BLaER1 (cell line): ENCODE data around the gene DUSP3.

Source experiments
- H3K27ac ChIP-seq: shearing (Covaris generic); formaldehyde crosslinking; 2 replicates; pipeline ENCODE4 v1.8.1; 2022
- H3K27me3 ChIP-seq: shearing (Covaris generic); formaldehyde crosslinking; 2 replicates; pipeline ENCODE4 v1.8.1; 2022
- H3K36me3 ChIP-seq: shearing (Covaris generic); formaldehyde crosslinking; 2 replicates; pipeline ENCODE4 v1.8.1; 2022
- H3K4me1 ChIP-seq: shearing (Covaris generic); formaldehyde crosslinking; 2 replicates; pipeline ENCODE4 v1.8.1; 2022
- H3K4me2 ChIP-seq: shearing (Covaris generic); formaldehyde crosslinking; 2 replicates; pipeline ENCODE4 v1.8.1; 2022
- H3K4me3 ChIP-seq: shearing (Covaris generic); formaldehyde crosslinking; 2 replicates; pipeline ENCODE4 v1.8.1; 2022
- H3K9ac ChIP-seq: shearing (Covaris generic); formaldehyde crosslinking; 2 replicates; pipeline ENCODE4 v1.8.1; 2022
- H3K9me3 ChIP-seq: shearing (Covaris generic); formaldehyde crosslinking; 2 replicates; pipeline ENCODE4 v1.8.1; 2022
- H4K20me1 ChIP-seq: shearing (Covaris generic); formaldehyde crosslinking; 2 replicates; pipeline ENCODE4 v1.8.1; 2022
- Cebpa-rat ChIP-seq: shearing (Covaris generic); IDR thresholded peaks from 2 replicates; pipeline ENCODE4 v1.8.1; 2022

DUSP3 gene

DNA sequence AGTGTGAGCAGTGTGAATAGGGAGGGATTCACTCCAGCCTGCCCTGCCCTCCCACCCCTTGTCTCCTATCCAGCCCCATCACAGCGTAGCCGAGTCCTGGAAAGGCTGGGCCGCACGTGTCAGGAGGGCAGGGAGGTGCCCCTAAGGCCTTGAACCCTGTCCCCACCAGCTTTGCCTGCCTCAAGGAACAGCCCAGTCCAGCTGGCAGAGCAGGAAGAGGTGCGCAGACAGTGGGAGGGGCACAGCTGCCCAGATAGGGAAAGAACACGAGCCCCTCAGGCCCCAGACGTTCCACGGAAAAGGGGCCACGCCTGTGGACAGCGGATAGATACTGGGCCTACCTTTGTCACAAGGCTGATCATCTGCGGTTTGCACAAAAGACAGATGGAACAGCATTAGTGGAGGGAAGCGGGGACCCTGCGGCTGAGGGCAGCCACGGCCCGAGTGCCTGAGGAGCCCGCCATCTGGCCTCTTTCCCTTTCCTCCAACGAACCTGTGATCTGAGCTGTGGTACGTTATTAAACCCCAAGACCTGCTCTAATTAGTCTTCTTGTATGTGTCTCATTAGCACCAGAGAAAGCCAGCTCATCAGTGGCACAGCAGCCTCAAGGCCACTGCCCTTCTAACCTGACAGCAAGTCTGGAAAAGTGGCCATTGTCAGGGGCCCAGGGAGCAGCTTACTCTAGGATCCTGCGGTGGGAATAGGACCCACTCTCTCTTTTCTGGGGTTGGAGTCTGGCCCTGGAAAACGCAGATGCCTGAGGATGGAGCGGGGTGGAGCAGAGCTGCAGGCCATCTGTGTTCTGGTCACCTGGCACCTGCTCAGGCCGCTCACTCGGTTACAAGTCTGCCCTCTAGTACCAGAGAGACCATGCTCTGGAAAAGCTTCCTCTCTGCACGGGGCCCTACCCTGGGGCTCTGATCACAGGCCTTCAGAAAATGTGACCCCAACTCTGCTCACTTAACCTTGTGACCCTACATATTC is 37.9 kb upstream of the DUSP3 start:
- Histone ChIP-seq H3K36me3 (peaks cover 13% of the 10 kb centered on the region), H3K27me3 (no peaks in the 10 kb centered on the region), H3K9ac (no peak overlapping the region), H3K9me3 (no peaks in the 10 kb centered on the region), H4K20me1 (no peaks in the 10 kb centered on the region), H3K27ac (no peak overlapping the region), H3K4me1 (no peaks in the 10 kb centered on the region), H3K4me2 (no peak overlapping the region), H3K4me3 (no peak overlapping the region)
- TF ChIP-seq Cebpa-rat = no peak

DNA sequence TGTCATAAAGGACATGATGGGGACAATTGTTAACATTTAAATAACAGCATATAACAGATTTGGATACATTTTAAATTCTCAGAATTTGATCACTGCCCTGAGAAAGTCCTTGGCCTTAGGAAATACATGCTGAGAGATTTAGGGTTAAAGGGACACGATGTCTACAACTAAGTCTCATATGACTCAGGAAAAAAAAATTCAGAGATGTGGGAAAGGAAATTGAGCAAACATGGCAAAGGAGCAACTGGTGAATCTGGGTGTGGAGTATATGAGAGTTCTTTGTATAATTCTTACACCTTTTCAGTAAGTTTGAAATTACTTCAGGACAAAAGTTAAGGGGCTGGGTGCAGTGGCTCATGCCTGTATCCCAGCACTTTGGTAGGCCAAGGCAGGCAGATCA is 35.9 kb upstream of the DUSP3 start:
- no peaks in the 10 kb centered on the region for H3K27me3 ChIP-seq
- H3K9ac ChIP-seq = no peak overlapping the region
- H3K4me1 ChIP-seq = no peaks in the 10 kb centered on the region
- TF ChIP-seq Cebpa-rat = no peak
- H3K9me3 ChIP-seq = no peaks in the 10 kb centered on the region
- peaks cover 8% of the 10 kb centered on the region for H3K36me3 ChIP-seq
- no peak overlapping the region for H3K27ac ChIP-seq
- H4K20me1 ChIP-seq = no peaks in the 10 kb centered on the region
- H3K4me2 ChIP-seq = no peak overlapping the region
- no peak overlapping the region for H3K4me3 ChIP-seq

DNA sequence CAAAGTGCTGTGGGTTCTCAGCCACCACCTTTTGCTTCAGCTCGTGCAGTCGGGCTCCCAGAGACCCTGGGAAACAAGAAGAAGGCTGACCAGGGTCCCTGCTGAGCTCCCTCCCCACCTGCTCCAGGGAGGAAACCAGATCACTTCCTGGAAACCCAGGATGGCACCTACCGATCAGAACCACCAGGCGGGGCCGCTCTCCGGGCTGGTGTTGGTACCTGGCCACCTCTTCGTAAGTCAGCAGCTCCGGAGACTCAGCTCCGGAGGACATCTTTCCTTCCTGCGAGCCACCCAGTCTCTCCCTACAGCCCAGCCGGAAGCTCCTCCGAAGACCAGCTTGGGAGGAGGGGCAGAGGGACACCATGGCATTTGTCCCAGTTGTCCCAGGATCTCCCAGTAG is 35.2 kb upstream of the DUSP3 start:
- Histone ChIP-seq H3K4me3 (no peak overlapping the region), H3K9me3 (no peaks in the 10 kb centered on the region), H3K27me3 (no peaks in the 10 kb centered on the region), H4K20me1 (no peaks in the 10 kb centered on the region), H3K4me2 (no peak overlapping the region), H3K4me1 (no peaks in the 10 kb centered on the region), H3K27ac (no peak overlapping the region), H3K36me3 (peaks cover 8% of the 10 kb centered on the region), H3K9ac (no peak overlapping the region)
- no peak for TF ChIP-seq Cebpa-rat

- TF ChIP-seq Cebpa-rat = no peak
- H3K4me3 ChIP-seq = no peak overlapping the region
- no peaks in the 10 kb centered on the region for H3K9me3 ChIP-seq
- no peaks in the 10 kb centered on the region for H4K20me1 ChIP-seq
- no peak overlapping the region for H3K4me2 ChIP-seq
- no peak overlapping the region for H3K9ac ChIP-seq
- H3K4me1 ChIP-seq = no peaks in the 10 kb centered on the region
- H3K27ac ChIP-seq = no peak overlapping the region
- peaks cover 8% of the 10 kb centered on the region for H3K36me3 ChIP-seq
- no peaks in the 10 kb centered on the region for H3K27me3 ChIP-seq
These were observed 34.6 kb upstream of the DUSP3 start for GRCh38 chr17:43813386-43813785.

GRCh38 chr17:43812396-43813265 is 33.9 kb upstream of the DUSP3 start:
- Histone ChIP-seq H3K4me2 (no peak overlapping the region), H4K20me1 (no peaks in the 10 kb centered on the region), H3K9me3 (no peaks in the 10 kb centered on the region), H3K9ac (no peak overlapping the region), H3K4me1 (no peaks in the 10 kb centered on the region), H3K36me3 (peaks cover 8% of the 10 kb centered on the region), H3K27me3 (no peaks in the 10 kb centered on the region), H3K27ac (no peak overlapping the region), H3K4me3 (no peak overlapping the region)
- TF ChIP-seq Cebpa-rat = no peak

- Histone ChIP-seq H3K9me3 (no peaks in the 10 kb centered on the region), H3K9ac (no peak overlapping the region), H3K27ac (no peak overlapping the region), H4K20me1 (no peaks in the 10 kb centered on the region), H3K4me3 (no peak overlapping the region), H3K36me3 (peaks cover 8% of the 10 kb centered on the region), H3K4me2 (no peak overlapping the region), H3K27me3 (no peaks in the 10 kb centered on the region), H3K4me1 (no peaks in the 10 kb centered on the region)
- no peak for TF ChIP-seq Cebpa-rat
These were observed 32.0 kb upstream of the DUSP3 start for GRCh38 chr17:43810823-43811222.

GRCh38 chr17:43810226-43810715 is 31.5 kb upstream of the DUSP3 start:
- H4K20me1 ChIP-seq = no peaks in the 10 kb centered on the region
- no peak overlapping the region for H3K4me3 ChIP-seq
- no peak overlapping the region for H3K9ac ChIP-seq
- no peak overlapping the region for H3K4me2 ChIP-seq
- H3K9me3 ChIP-seq = no peaks in the 10 kb centered on the region
- H3K27me3 ChIP-seq = no peaks in the 10 kb centered on the region
- no peaks in the 10 kb centered on the region for H3K4me1 ChIP-seq
- H3K36me3 ChIP-seq = peaks cover 8% of the 10 kb centered on the region
- no peak for TF ChIP-seq Cebpa-rat
- no peak overlapping the region for H3K27ac ChIP-seq

GRCh38 chr17:43809121-43809520 is 30.3 kb upstream of the DUSP3 start:
- no peak overlapping the region for H3K4me3 ChIP-seq
- peaks cover 8% of the 10 kb centered on the region for H3K36me3 ChIP-seq
- H3K9me3 ChIP-seq = no peaks in the 10 kb centered on the region
- no peaks in the 10 kb centered on the region for H3K27me3 ChIP-seq
- H3K9ac ChIP-seq = no peak overlapping the region
- TF ChIP-seq Cebpa-rat = no peak
- no peak overlapping the region for H3K27ac ChIP-seq
- H4K20me1 ChIP-seq = no peaks in the 10 kb centered on the region
- no peaks in the 10 kb centered on the region for H3K4me1 ChIP-seq
- H3K4me2 ChIP-seq = no peak overlapping the region

GRCh38 chr17:43808076-43808475 is 29.3 kb upstream of the DUSP3 start:
- peaks cover 9% of the 10 kb centered on the region for H3K4me1 ChIP-seq
- no peaks in the 10 kb centered on the region for H4K20me1 ChIP-seq
- TF ChIP-seq Cebpa-rat = no peak
- H3K27me3 ChIP-seq = no peaks in the 10 kb centered on the region
- H3K27ac ChIP-seq = no peak overlapping the region
- no peak overlapping the region for H3K9ac ChIP-seq
- H3K36me3 ChIP-seq = no peaks in the 10 kb centered on the region
- no peak overlapping the region for H3K4me3 ChIP-seq
- no peak overlapping the region for H3K4me2 ChIP-seq
- no peaks in the 10 kb centered on the region for H3K9me3 ChIP-seq

DNA sequence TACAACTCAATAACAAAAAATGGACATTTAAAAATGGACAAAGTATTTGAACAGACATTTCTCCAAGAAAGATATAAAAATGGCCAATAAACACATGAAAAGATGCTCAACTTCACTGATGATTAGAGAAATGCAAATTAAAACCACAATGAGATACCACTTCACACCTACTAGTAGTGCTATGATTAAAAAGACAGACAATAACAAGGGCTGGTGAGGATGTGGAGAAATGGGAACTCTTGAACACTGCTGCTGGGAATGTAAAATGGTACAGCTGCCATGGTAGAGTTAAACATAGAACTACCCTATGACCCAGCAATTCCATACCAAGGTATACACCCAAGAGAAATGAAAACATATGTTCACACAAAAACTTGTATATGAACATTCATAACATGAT is 26.3 kb upstream of the DUSP3 start:
- Histone ChIP-seq H3K36me3 (no peaks in the 10 kb centered on the region; the same call in 1 of the 2 replicates), H3K4me3 (no peak overlapping the region), H3K4me2 (no peak overlapping the region), H3K27me3 (no peaks in the 10 kb centered on the region), H4K20me1 (no peaks in the 10 kb centered on the region), H3K9me3 (no peaks in the 10 kb centered on the region), H3K4me1 (peaks cover 9% of the 10 kb centered on the region), H3K9ac (no peak overlapping the region), H3K27ac (no peak overlapping the region)
- no peak for TF ChIP-seq Cebpa-rat
